HG02759 (cell line): ENCODE results near the gene KIF12.
"Not testable (repeated sequence)": the region's sequence is repeated elsewhere in the genome, so short reads cannot be mapped to it uniquely, and the experiment has no call there.

ENCODE experiments used
- ATAC-seq: cut with Tn5 transposase; IDR thresholded peaks from one replicate; pipeline ENCODE4 v1.9.1; 2021; ENCODE audit warnings: mild to moderate bottlenecking, moderate library complexity; ENCODE audit not compliant: unreplicated experiment

KIF12 gene

DNA sequence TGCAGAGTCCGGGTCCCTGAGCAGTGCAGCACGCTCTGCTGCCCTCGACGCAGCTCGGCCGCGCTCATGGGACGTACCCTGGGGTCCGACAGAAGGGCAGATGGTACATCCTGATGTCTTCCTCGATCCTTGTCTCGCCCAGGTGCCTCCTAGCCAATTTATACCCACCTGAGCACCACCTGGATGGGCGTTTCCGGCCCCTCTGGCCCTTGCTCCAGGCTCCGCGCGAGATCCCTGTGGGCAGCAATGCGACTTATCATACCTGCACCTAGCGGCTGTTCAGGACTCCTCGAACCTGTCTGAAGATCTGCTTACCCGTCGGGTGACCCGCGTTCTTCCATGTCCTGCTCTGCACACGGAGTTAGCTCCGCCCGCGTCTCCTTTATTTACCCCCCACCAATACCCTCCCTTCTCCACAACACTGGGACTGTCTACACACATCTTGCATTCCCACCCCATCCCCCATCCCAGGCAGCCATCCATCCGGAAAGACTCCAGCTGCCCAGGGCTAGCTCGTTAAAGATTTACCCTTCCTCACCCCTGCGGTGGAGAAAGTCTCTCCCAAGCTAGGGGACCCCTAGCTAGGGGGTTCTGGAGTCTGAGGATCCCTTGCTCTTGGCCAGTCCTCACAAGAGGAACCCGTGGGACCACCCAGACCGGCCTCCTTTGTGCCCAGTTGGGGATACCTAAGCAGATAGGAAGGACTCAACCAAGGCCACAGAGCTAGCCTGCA lies at the start of gene KIF12:
Gene KIF12 (minus strand): TSS at position 357 of the 733 bp plus-strand sequence. CDS start 16 bp downstream, at position 341.
- ATAC-seq: no peak

GRCh38 chr9:114146735-114147134 lies 47.6 kb upstream of the KIF12 start:
- no peak for ATAC-seq

DNA sequence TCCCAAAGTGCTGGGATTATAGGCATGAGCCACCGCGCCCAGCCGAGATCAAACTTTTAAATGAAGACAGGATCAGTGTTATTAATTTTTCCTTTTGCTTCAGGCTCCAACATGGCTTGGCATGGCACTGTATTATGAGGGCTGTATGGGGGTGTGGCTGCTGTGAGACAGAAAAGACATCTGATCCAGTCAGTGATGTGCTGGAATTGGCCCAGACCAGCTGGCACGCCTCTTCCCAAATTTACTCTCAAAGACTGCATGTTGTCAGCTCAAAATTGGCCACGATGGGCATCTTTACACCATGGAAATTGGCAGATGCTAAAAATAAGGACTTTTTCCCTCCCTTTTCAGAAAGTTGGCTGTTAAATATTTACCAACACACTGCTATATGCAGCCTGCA lies 44.1 kb upstream of the KIF12 start:
- no peak for ATAC-seq

- ATAC-seq: no peak
Measured at GRCh38 chr9:114141553-114142402, 42.7 kb upstream of the KIF12 start.

DNA sequence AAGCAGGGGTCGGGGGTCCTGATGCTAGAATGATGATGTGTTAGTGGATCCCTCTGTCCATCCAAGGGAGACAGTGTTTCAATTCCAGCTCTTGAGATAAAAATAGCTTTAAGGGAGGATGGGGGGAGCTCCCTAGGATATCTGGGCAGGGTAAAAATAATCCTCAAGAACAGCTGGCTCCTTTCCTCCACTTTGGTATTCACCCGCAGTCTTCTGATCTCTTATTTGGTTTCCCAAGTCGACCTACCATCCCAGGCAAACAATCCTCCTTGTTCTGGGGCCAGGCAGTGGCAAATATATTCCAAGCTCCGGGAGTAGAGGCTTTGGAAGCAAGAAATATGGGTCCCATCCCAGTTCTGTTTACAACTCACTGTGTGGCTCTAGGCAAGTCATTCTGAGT lies 41.8 kb upstream of the KIF12 start:
- ATAC-seq: no peak

DNA sequence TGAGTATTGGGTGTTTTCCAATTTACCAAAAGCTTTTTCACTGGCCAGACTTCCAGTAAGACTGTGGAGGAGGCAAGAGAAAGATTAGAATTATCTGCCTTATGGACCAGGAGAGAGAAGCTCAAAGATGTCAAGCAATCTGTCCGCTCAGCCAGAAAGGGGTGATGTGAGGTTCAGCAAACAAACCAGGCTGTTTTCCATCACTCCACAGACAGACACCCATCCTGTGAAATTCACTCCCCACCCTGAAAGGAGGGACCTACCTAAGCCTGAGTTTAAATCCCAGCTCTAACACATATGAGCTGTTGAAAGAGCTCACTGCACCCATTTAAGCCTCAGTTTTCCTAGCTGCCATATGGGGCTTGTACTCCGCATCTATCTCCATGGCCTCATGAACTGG lies 41.3 kb upstream of the KIF12 start:
- no peak for ATAC-seq

- no peak for ATAC-seq
Measured at GRCh38 chr9:114139071-114139470, 40.0 kb upstream of the KIF12 start.

DNA sequence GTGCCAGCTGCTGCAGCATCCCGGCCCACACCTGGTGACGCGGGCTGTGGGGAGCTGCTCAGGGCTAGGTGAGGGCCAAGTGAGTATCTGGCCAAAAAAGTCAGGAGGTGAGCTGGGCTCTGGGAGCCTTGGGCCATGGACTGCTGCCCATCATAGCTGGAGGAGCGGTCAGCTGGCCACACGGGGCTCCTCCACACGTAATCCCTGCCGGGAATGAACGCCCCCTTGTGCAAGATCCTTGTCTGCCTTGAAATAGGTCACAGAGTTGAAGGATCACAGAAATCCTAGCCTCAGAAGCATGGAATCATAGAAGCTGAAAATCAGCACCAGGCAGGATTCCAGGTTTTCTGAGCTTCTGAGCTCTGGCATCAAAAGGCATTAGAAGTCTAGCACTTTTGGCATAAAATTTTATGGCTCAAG lies 39.5 kb upstream of the KIF12 start:
- ATAC-seq: no peak

GRCh38 chr9:114137831-114138230 lies 38.7 kb upstream of the KIF12 start:
- no peak for ATAC-seq

- no peak for ATAC-seq
Measured at GRCh38 chr9:114134827-114135396, 35.8 kb upstream of the KIF12 start.

- no peak for ATAC-seq
Measured at GRCh38 chr9:114132550-114132918, 33.4 kb upstream of the KIF12 start.

DNA sequence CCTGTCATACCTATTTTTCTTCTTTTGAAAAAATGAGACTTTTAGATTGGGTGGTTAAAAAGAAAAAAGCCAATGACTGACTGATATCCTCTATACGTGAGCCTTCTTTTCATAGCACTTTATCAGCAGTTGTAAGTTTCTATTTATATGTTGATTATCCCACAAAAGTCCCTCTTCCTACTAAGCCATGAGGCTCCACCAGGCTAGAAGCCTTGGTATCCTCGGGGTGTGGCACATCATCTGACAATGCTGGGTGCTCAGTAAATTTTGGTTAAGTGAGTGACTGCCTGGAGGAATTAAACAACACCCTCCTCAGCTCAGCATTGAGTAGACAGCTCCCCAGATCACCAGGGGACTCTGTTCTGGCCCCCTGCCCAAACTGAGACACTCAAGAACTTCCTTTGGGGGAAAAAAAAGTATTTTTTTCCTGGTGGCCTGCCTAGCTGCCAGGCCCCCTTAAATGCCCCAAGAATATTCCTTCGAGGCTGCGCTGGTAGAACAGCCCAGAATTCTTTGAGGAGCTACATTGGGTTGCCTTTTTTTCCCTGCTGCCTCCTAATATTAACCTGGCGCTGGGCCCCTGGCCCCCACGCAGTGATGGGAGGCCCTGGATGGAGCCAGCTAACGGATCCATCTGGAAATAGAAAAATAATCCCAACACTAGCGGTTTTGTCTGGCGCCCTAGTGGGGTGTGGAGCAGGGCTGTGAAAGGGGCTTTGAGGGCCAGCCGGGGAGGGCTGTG lies 32.9 kb upstream of the KIF12 start:
- ATAC-seq: no peak

DNA sequence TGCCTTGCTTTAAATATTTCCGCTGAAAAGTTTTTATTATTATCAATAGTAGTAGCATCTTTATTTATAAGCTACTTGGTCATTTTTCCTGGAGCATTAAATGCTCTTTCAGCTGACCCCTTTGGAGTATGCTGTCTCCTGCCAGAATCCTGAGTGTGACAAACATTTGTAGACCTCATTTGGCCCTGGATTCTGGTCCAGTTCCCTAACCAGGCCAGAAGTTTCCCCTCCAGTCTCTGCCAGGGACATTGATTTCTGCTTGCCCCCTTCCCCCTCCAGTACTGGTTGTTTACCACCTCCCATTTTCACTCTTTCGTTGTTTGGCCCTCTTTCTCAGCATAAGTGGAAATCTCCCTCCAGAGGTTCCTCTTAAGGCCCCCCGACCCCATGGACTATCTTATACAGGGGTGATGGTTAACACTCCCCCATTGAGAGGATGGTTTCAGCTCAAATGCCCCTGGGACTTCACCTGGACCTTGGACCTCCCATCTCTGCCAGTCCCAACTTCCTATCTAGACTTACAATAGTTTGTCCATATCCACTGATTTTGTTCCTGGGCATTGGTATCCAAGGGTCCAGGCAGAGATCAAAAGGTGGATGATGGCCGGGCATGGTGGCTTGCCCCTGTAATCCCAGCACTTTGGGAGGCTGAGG lies 31.7 kb upstream of the KIF12 start:
- no peak for ATAC-seq

- ATAC-seq: no peak
Measured at GRCh38 chr9:114130141-114130540, 31.0 kb upstream of the KIF12 start.

- ATAC-seq: not testable (repeated sequence)
Measured at GRCh38 chr9:114128759-114129158, 29.7 kb upstream of the KIF12 start.

DNA sequence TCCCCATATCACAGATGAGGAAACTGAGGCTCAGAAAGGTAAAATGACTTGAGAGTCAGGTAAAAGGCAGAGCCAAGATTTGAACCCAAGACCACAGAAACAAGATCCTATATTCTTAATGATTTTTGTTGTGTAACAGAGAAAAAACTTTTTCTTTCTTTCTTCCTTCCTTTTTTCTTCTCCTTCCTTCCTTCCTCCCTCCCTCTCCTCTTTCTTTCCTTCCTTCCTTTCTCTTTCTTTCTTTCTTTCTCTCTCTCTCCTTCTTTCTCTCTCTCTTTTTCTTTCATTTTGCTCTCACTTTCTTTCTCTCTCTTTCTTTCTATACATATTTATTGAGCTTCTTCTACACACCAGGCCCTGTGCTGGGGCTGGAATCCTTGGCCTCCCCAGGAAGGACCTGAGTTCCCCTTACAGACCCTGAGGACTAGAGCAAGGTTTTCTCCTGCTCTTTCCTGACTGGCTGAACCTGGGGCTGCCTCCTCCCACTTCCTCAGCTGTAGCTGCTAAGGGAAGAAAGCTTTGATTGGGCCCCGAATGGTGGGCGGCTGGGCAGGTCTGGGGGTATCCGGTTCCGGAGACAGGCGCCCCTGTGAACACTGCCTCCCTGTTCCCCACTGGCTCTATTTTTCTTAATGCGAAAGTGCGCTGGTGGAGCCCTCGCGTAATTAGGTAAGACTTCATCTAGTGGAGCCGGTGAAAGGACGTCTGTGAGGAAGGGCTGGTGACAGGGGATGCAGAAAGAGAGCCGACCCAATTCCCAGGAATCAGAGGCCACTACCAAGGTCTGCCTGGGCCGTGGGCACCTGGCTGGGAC lies 27.4 kb upstream of the KIF12 start:
- ATAC-seq: no peak

GRCh38 chr9:114125476-114126013 lies 26.5 kb upstream of the KIF12 start:
- ATAC-seq: no peak

GRCh38 chr9:114124666-114125475 lies 25.8 kb upstream of the KIF12 start:
- no peak for ATAC-seq

DNA sequence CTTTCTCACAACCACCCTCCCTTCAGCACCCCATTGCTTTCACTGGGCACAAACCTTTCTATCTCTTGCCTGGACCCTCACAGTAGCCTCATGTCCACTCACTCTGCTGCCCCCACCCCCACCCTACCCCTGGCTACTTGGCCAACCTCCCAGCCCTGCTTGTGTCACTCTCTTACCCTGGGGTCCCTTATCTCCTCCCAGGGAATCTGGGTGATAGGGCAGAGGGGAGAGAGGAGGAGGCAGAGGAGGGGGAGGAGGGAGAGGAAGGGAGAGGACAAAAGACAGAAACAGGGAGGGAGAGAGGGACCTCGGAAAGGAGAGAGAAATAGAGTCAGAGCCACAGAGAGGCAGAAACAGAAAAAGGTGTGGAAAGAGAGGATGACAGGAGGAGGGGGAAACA lies 25.0 kb upstream of the KIF12 start:
- ATAC-seq: no peak
